IMR-90 (cell line): ENCODE measurements around the gene GALNT12. TPM values are rescaled to one million over a fixed set of nuclear protein-coding genes. Genes with fewer than 3 reads are reported as not detected.

ENCODE experiments used
- ATAC-seq: fragments of 200-7000 bp; cut with Tn5 transposase; 2 replicates; pipeline ENCODE4 v1.9.1; 2020; ENCODE audit warnings: low read depth, mild to moderate bottlenecking, moderate library complexity
- BruUV-seq: library from RNA; stranded (reverse); fragments of 400-500 nt; replicated peaks from 2 replicates; lab custom pipeline; 2021; lab: Mats Ljungman, UMichigan
- CTCF ChIA-PET: fragments of 300-600 bp; formaldehyde crosslinking; extraction: SDS; loops from one replicate; lab custom pipeline; 2021; ENCODE audit warnings: antibody characterized with exemption; lab: Yijun Ruan, JAX
- POLR2A ChIA-PET: fragments of 300-600 bp; sonication (Branson Sonifier 250); formaldehyde crosslinking; loops from one replicate; lab custom pipeline; 2022; ENCODE audit warnings: antibody characterized with exemption; ENCODE audit not compliant: unreplicated experiment; lab: Charles Lee
- DNase-seq: peaks from one replicate; pipeline ENCODE4 v3.0.0; 2013
- H2AFZ ChIP-seq: replicated peaks from 2 replicates; pipeline ENCODE3; 2013; ENCODE audit warnings: low read length, mild to moderate bottlenecking; ENCODE audit not compliant: poor library complexity
- H2AK5ac ChIP-seq: 2 replicates; pipeline ENCODE4 v1.6.1; 2013; ENCODE audit warnings: low read depth, low read length, inconsistent platforms
- H2AK9ac ChIP-seq: replicated peaks from 2 replicates; pipeline ENCODE3; 2013; ENCODE audit warnings: mild to moderate bottlenecking, low read depth, low read length, moderate library complexity; ENCODE audit not compliant: poor library complexity
- H2BK120ac ChIP-seq: 2 replicates; pipeline ENCODE4 v1.6.1; 2013; ENCODE audit warnings: low read depth, low read length, inconsistent platforms
- H2BK15ac ChIP-seq: 3 replicates; pipeline ENCODE4 v1.6.1; 2013; ENCODE audit warnings: low read depth, low read length, inconsistent platforms
- H2BK20ac ChIP-seq: 2 replicates; pipeline ENCODE4 v1.6.1; 2013; ENCODE audit warnings: low read depth, mild to moderate bottlenecking, inconsistent platforms, low read length, moderate library complexity
- H2BK5ac ChIP-seq: 2 replicates; pipeline ENCODE4 v1.6.1; 2013; ENCODE audit warnings: mild to moderate bottlenecking, low read depth, low read length, inconsistent platforms; ENCODE audit not compliant: poor library complexity, severe bottlenecking
- H3K14ac ChIP-seq: replicated peaks from 2 replicates; pipeline ENCODE4 v1.6.1; 2013; ENCODE audit warnings: low read depth, low read length, inconsistent platforms
- H3K18ac ChIP-seq: 2 replicates; pipeline ENCODE4 v1.6.1; 2013; ENCODE audit warnings: low read depth, low read length, control low read depth
- H3K23ac ChIP-seq: 2 replicates; pipeline ENCODE4 v1.6.1; 2013; ENCODE audit warnings: low read depth, low read length, inconsistent platforms
- H3K27ac ChIP-seq: 2 replicates; pipeline ENCODE4 v1.5.1; 2013; ENCODE audit warnings: mild to moderate bottlenecking, control low read depth, low read length; ENCODE audit not compliant: insufficient read depth
- H3K27me3 ChIP-seq: 2 replicates; pipeline ENCODE4 v1.6.1; 2013; ENCODE audit warnings: low read length; ENCODE audit not compliant: control insufficient read depth, insufficient read depth
- H3K36me3 ChIP-seq: 2 replicates; pipeline ENCODE4 v1.6.1; 2013; ENCODE audit warnings: low read length, mixed read lengths; ENCODE audit not compliant: control insufficient read depth, insufficient read depth
- H3K4ac ChIP-seq: 2 replicates; pipeline ENCODE4 v1.6.1; 2013; ENCODE audit warnings: low read depth, low read length, inconsistent platforms
- H3K4me1 ChIP-seq: 2 replicates; pipeline ENCODE4 v1.6.1; 2013; ENCODE audit warnings: low read length, mixed read lengths; ENCODE audit not compliant: control insufficient read depth, insufficient read depth
- H3K4me2 ChIP-seq: 2 replicates; pipeline ENCODE4 v1.6.1; 2013; ENCODE audit warnings: low read depth, mild to moderate bottlenecking, control low read depth, low read length, moderate library complexity
- H3K4me3 ChIP-seq: 2 replicates; pipeline ENCODE4 v1.5.1; 2013; ENCODE audit warnings: low read depth, mild to moderate bottlenecking, control low read depth, low read length, moderate library complexity; ENCODE audit not compliant: insufficient read depth
- H3K56ac ChIP-seq: 2 replicates; pipeline ENCODE4 v1.6.1; 2013; ENCODE audit warnings: low read length, inconsistent platforms; ENCODE audit not compliant: insufficient read depth; ENCODE audit errors: extremely low read depth
- H3K79me1 ChIP-seq, 2 experiments: 2 replicates each; pipeline ENCODE4 v1.6.1; 2013; ENCODE audit warnings: low read length in 2 of 2, inconsistent platforms in 1 of 2, low read depth in 1 of 2
- H3K9ac ChIP-seq: 2 replicates; pipeline ENCODE4 v1.6.1; 2013; ENCODE audit warnings: low read depth, low read length, control low read depth
- H3K9me1 ChIP-seq: 2 replicates; pipeline ENCODE4 v1.6.1; 2013; ENCODE audit warnings: low read length, inconsistent platforms; ENCODE audit not compliant: insufficient read depth
- H3K9me3 ChIP-seq: 2 replicates; pipeline ENCODE4 v1.6.1; 2013; ENCODE audit warnings: low read length; ENCODE audit not compliant: control insufficient read depth, insufficient read depth
- H4K20me1 ChIP-seq: 2 replicates; pipeline ENCODE4 v1.6.1; 2013; ENCODE audit warnings: low read length, inconsistent platforms; ENCODE audit not compliant: insufficient read depth
- H4K5ac ChIP-seq: 2 replicates; pipeline ENCODE4 v1.6.1; 2013; ENCODE audit warnings: mild to moderate bottlenecking, low read depth, low read length, control low read depth
- H4K8ac ChIP-seq, 2 experiments: 2 replicates each; pipeline ENCODE4 v1.6.1; 2013; ENCODE audit warnings: low read depth in 2 of 2, low read length in 2 of 2, control low read depth in 1 of 2, inconsistent platforms in 1 of 2
- H4K91ac ChIP-seq: 2 replicates; pipeline ENCODE4 v1.6.1; 2013; ENCODE audit warnings: low read depth, low read length, inconsistent platforms; ENCODE audit not compliant: insufficient read depth
- BHLHE40 ChIP-seq: fragments of 150-350 bp; IDR thresholded peaks from 2 replicates; pipeline ENCODE4 v1.6.1; 2016; ENCODE audit warnings: mild to moderate bottlenecking, low read depth, low read length
- CEBPB ChIP-seq: IDR thresholded peaks from 2 replicates; pipeline ENCODE4 v1.6.1; 2012; ENCODE audit warnings: low read depth, low read length, improper control_type of control experiment
- CHD1 ChIP-seq: IDR thresholded peaks from 2 replicates; pipeline ENCODE4 v1.6.1; 2012; ENCODE audit warnings: low read depth, low read length, improper control_type of control experiment
- CTCF ChIP-seq: conservative IDR thresholded peaks from 2 replicates; pipeline ENCODE4 v1.5.1; 2012; ENCODE audit warnings: mild to moderate bottlenecking, low read depth, low read length, improper control_type of control experiment
- FOS ChIP-seq: fragments of 150-350 bp; IDR thresholded peaks from 2 replicates; pipeline ENCODE4 v1.6.1; 2016; ENCODE audit warnings: low read depth, low read length
- MAFK ChIP-seq: IDR thresholded peaks from 2 replicates; pipeline ENCODE4 v1.6.1; 2012; ENCODE audit warnings: low read depth, low read length, improper control_type of control experiment
- MAZ ChIP-seq: IDR thresholded peaks from 2 replicates; pipeline ENCODE4 v1.6.1; 2012; ENCODE audit warnings: low read depth, mild to moderate bottlenecking, low read length, improper control_type of control experiment, moderate library complexity, borderline replicate concordance
- MXI1 ChIP-seq: IDR thresholded peaks from 2 replicates; pipeline ENCODE4 v1.6.1; 2012; ENCODE audit warnings: low read depth, mild to moderate bottlenecking, low read length, moderate library complexity, borderline replicate concordance
- NFE2L2 ChIP-seq: fragments of 150-350 bp; IDR thresholded peaks from 2 replicates; pipeline ENCODE4 v1.6.1; 2016; ENCODE audit warnings: low read depth, mild to moderate bottlenecking, low read length
- POLR2A ChIP-seq: IDR thresholded peaks from 2 replicates; pipeline ENCODE4 v1.6.1; 2012; ENCODE audit warnings: mild to moderate bottlenecking, low read depth, low read length
- RAD21 ChIP-seq: IDR thresholded peaks from 2 replicates; pipeline ENCODE4 v1.6.1; 2012; ENCODE audit warnings: low read length, improper control_type of control experiment
- RCOR1 ChIP-seq: IDR thresholded peaks from 2 replicates; pipeline ENCODE4 v1.6.1; 2012; ENCODE audit warnings: mild to moderate bottlenecking, low read length, improper control_type of control experiment; ENCODE audit not compliant: insufficient replicate concordance
- RFX5 ChIP-seq: IDR thresholded peaks from 2 replicates; pipeline ENCODE4 v1.8.0; 2012; ENCODE audit warnings: low read depth, mild to moderate bottlenecking, low read length, moderate library complexity
- SMC3 ChIP-seq: fragments of 150-350 bp; IDR thresholded peaks from 2 replicates; pipeline ENCODE4 v1.6.1; 2016; ENCODE audit warnings: low read depth, mild to moderate bottlenecking, antibody characterized with exemption, low read length, moderate library complexity
- WGBS, 2 experiments: methylation state at CpG; one replicate each; pipeline versions ENCODE4 v1.1.5 to v1.1.7; 2013; ENCODE audit warnings: missing lambda C conversion rate in 2 of 2; ENCODE audit not compliant: insufficient read length in 1 of 2; ENCODE audit errors: extremely low coverage in 2 of 2; 5-methylcytosine and 5-hydroxymethylcytosine counted together
- dilution Hi-C: fragments of 300-500 bp; cut with HindIII; formaldehyde crosslinking; loops from one replicate; pipeline ENCODE4 v1.14.3; 2018; ENCODE audit warnings: low sequenced_read_pairs; ENCODE audit not compliant: unreplicated experiment
- in situ Hi-C: fragments of 300-500 bp; cut with MboI; formaldehyde crosslinking; loops from 3 replicates; pipeline ENCODE4 v1.14.3; 2019; ENCODE audit warnings: low sequenced_read_pairs, inconsistent platforms, mixed read lengths
- intact Hi-C: fragments of 100-400 bp; cut with micrococcal nuclease; formaldehyde crosslinking; loops from 2 replicates; pipeline ENCODE4 v1.10.0; 2022
- polyA plus RNA-seq, 3 experiments: library from polyadenylated mRNA; depleted of rRNA; stranded (reverse); fragments of >200 nt; gene quantifications; 2 replicates each; pipeline ENCODE4 v1.2.3, GENCODE V29; 2012; ENCODE audit warnings: low replicate concordance in 1 of 3
- total RNA-seq: library from RNA; depleted of rRNA; stranded (reverse); fragments of >200 nt; gene quantifications from 2 replicates; pipeline ENCODE4 v1.2.3, GENCODE V29; 2012
- TF ChIP-seq, protein P1 (sequence below): fragments of 150-350 bp; IDR thresholded peaks from 2 replicates; pipeline ENCODE4 v1.6.1; 2017; ENCODE audit warnings: mild to moderate bottlenecking, antibody characterized with exemption, low read length, low read depth

The GALNT12 gene
- total and polyA plus RNA-seq, 2 of the 4 experiments (the other 2 are of a cell fraction): 2.3 to 2.5 TPM

DNA sequence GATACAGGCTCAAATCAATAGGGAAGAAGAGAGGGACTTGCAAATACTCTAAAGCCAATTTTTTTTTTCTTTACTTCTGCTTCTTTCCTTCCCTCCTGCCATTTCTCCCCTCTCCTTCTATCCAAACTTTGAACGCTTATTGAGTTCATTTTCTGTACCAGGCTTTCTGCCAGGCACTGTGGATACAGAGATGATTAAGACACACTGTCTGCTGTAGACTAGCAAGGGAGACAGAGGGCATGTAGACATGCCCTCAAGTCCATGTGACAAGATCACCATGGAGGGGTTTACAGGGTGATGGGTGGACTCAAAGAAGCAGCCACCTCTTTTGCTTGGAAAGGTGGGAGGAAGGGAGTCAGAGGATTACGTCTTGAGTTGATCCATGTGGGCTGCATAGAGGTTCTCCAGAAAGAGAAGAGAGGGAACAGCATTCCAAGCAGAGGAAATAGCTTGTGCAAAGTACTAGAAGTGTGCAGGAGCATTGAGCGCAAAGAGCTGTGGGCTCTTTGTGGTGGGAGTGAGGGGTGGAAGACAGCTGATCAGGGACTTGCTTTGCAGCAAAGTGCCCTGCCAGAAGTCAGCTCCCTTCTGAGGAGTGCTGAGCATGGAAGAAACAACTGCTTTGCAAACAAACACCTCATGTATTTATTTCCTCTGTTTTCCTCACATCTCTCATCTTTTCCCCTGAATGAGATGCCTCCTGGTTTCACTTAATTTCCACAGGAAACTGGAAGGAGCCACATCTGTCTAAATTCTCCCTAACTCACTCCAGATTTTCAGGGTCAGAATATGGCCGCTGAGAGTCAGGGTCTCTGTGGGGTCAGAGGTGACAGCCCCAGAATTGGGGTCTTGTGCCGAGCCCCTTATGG, 71.9 kb downstream of the GALNT12 start:
- Histone ChIP-seq H2AK9ac (no peak overlapping the region), H4K8ac (no peak overlapping the region), H4K20me1 (no peaks in the 10 kb centered on the region), H3K79me1 (no peaks in the 10 kb centered on the region), H2AK5ac (no peak overlapping the region), H3K27ac (no peak overlapping the region), H3K9me3 (no peaks in the 10 kb centered on the region), H3K56ac (no peak overlapping the region), H3K14ac (no peak overlapping the region), H3K4me1 (peaks cover 4% of the 10 kb centered on the region; the same call in 1 of the 2 replicates), H3K4me2 (no peak overlapping the region), H3K27me3 (peaks cover 8% of the 10 kb centered on the region), H3K18ac (no peak overlapping the region), H3K9ac (no peak overlapping the region), H3K23ac (no peak overlapping the region), H2AFZ (no peak overlapping the region), H2BK15ac (no peak overlapping the region), H2BK20ac (no peak overlapping the region), H3K9me1 (no peaks in the 10 kb centered on the region), H3K4ac (peak overlapping the region; percentile 12; the same call in 1 of the 2 replicates), H2BK5ac (no peak overlapping the region), H3K36me3 (no peaks in the 10 kb centered on the region), H2BK120ac (no peak overlapping the region), H3K4me3 (no peak overlapping the region), H4K91ac (no peak overlapping the region), H4K5ac (no peak overlapping the region)
- DNase-seq (no peak), ATAC-seq (no peak)
- BruUV-seq: no TSS peak
- WGBS, 2 experiments: 40% methylated on average over 1 of the region's 5 CpGs; no CpG with 5 or more reads in 1 of the 2 experiments
- POLR2A ChIA-PET: no interaction called here
- dilution Hi-C loops (no loop called here), in situ Hi-C loops (no loop called here), intact Hi-C loops (no loop called here)
- CTCF ChIA-PET: no interaction called here
- TF ChIP-seq NFE2L2 (no peak), BHLHE40 (no peak), FOS (no peak), RAD21 (no peak), CHD1 (no peak), CTCF (no peak), SMC3 (no peak), CEBPB (no peak), RFX5 (no peak), MAZ (no peak), POLR2A (no peak), MXI1 (no peak), MAFK (no peak), RCOR1 (no peak)
- TF ChIP-seq, protein P1, sequence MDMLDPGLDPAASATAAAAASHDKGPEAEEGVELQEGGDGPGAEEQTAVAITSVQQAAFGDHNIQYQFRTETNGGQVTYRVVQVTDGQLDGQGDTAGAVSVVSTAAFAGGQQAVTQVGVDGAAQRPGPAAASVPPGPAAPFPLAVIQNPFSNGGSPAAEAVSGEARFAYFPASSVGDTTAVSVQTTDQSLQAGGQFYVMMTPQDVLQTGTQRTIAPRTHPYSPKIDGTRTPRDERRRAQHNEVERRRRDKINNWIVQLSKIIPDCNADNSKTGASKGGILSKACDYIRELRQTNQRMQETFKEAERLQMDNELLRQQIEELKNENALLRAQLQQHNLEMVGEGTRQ: no peak
